ENCODE data around the gene ARPC4. TPM values are rescaled to one million over a fixed set of nuclear protein-coding genes. Genes with fewer than 3 reads are reported as not detected.

ARPC4 gene
- 77.7 TPM for total RNA-seq

- peak; percentile 97 for DNase-seq
Observed at GRCh38 chr3:9792405-9793160, at the start of gene ARPC4, which contains the start of gene TADA3. TSS of gene ARPC4 (plus strand) at chr3:9793082. CDS start at chr3:9793122, 40 bp downstream. TSS of gene TADA3 (minus strand) at chr3:9792473. CDS start at chr3:9791466, 1,007 bp downstream.

- DNase-seq, result no peak
Observed at GRCh38 chr3:9743548-9743947, 49.3 kb upstream of the ARPC4 start.

- DNase-seq, result no peak
Observed at GRCh38 chr3:9744162-9744561, 48.7 kb upstream of the ARPC4 start.

- DNase-seq, result no peak
Observed at GRCh38 chr3:9745521-9745920, 47.4 kb upstream of the ARPC4 start.

GRCh38 chr3:9746330-9746729, 46.6 kb upstream of the ARPC4 start:
- DNase-seq, result no peak

- DNase-seq, result no peak
Observed at GRCh38 chr3:9747267-9747666, 45.6 kb upstream of the ARPC4 start.

- DNase-seq, result no peak
Observed at GRCh38 chr3:9748031-9748430, 44.9 kb upstream of the ARPC4 start.

GRCh38 chr3:9749296-9749644, 43.6 kb upstream of the ARPC4 start:
- DNase-seq, result no peak

- peak; percentile 96 for DNase-seq
Observed at GRCh38 chr3:9749645-9750555, 43.0 kb upstream of the ARPC4 start, which contains the start of gene OGG1. TSS of gene OGG1 (plus strand) at chr3:9749952. CDS start at chr3:9750287, 335 bp downstream.

- DNase-seq, result no peak
Observed at GRCh38 chr3:9750556-9751411, 42.1 kb upstream of the ARPC4 start.

GRCh38 chr3:9754678-9755077, 38.2 kb upstream of the ARPC4 start:
- no peak for DNase-seq

- DNase-seq, result no peak
Observed at GRCh38 chr3:9757427-9757826, 35.5 kb upstream of the ARPC4 start.

GRCh38 chr3:9760779-9761505, 31.9 kb upstream of the ARPC4 start:
- DNase-seq, result no peak

- DNase-seq, result no peak
Observed at GRCh38 chr3:9761919-9762318, 31.0 kb upstream of the ARPC4 start.

- no peak for DNase-seq
Observed at GRCh38 chr3:9762871-9763270, 30.0 kb upstream of the ARPC4 start.

GRCh38 chr3:9765865-9766264, 27.0 kb upstream of the ARPC4 start:
- DNase-seq, result no peak

GRCh38 chr3:9767418-9767817, 25.5 kb upstream of the ARPC4 start:
- no peak for DNase-seq

GRCh38 chr3:9768141-9768775, 24.6 kb upstream of the ARPC4 start:
- DNase-seq, result no peak

- DNase-seq, result no peak
Observed at GRCh38 chr3:9769012-9769411, 23.9 kb upstream of the ARPC4 start.

- peak; percentile 29 for DNase-seq
Observed at GRCh38 chr3:9769426-9770275, 23.2 kb upstream of the ARPC4 start, which contains the start of gene CAMK1. TSS of gene CAMK1 (minus strand) at chr3:9769947. CDS start at chr3:9767749, 2,198 bp downstream.

All from skin of body (tissue), 2 donors.